Right renal cortex interstitium (tissue), 3 donors: ENCODE data around the gene SDHB. TPM values are rescaled to one million over a fixed set of nuclear protein-coding genes. Genes with fewer than 3 reads are reported as not detected.
A peak's percentile ranks its signal among the peaks of the same experiment; 100 is the strongest.

Experiments used
- DNase-seq, 3 donors: peaks; one replicate each; pipeline ENCODE4 v3.0.0-alpha.2; 2013; ENCODE audit warnings: low read depth in 3 of 3, low spot score in 2 of 3
- polyA plus RNA-seq, 3 donors: library from polyadenylated mRNA; unstranded; fragments of 120-200 nt; gene quantifications; one replicate each; pipeline ENCODE4 v1.2.1, GENCODE V29; 2013; ENCODE audit not compliant: insufficient read length in 3 of 3

The SDHB gene
- polyA plus RNA-seq, 3 donors: 173 to 191 (median 180) TPM

DNA sequence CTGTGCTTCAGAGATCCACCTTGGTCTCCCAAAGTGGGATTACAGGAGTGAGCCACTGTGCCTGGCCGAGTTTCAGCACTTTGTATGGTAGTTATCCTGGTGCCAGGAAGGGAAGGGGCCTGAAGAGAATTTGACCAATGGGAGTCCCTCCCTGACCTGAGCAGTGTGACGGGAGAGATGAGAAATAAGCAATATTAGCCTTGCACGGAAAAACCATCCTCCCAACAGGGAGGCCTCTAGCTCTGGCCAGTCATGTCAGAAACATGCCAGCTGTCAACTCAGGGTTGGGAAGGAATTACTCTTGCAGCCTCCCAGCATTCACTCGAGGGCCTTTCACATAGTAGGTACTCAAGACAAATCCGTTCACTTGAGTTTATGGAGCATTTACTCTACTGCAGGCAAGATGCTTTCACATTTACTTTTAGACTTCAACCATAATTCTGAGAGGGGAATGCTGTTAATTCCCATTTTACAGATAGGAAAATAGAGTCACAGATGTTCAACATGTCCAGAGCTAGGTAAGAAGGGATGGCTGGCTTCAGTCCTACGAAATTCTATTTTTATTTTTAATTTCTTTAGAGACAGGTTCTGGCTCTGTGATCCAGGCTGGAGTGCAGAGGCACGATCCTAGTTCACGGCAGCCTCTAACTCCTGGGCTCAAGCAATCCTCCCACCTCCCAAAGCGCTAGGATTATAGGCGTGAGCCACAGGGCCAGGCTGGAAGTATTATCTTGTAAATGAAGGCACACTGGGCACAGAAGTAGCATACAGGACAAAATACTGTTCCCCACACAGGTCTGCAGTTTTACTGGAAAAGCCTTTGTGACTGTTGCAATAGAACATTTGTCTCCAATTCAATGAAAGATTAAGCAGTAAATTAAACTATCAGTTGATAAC lies 38.9 kb downstream of the SDHB start:
- no peak for DNase-seq

DNA sequence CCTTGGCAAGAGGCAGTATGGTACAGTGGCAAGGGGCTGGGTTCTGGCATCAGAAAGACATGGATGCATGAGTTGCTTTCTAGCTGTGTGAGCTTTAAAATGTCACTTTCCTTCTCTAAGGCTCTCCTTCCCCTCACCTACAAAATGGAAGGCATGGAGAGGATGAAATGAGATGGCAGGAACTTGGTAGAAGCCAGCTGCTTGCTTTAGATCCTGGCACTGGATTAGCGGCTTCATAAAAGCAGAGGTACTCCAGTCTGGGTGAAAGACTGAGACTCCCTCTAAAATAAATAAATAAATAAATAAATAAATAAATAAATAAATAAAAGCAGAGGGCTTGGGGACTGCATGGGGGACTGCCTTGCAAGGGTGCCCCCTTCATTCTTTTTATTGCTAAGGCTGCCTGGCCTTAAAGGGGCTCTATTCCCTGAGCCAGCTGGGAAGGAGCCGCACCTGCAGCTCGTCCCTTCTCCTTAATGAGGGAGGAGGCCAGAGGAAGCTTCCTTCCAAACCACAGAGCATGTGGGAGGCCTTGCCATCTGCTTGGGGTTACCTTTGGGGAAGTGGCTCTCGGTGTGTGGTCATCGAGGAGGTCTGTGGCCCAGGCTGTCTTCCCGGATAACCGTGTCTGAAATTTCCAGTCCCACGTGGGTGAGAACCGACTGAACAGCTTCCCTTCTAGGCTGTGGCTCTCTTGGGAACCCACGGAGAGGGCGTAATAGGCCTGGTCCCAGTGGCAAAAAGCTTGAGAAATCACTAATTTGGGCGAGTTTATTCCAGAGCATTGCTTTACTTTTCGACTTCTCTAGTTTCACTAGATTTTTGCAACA lies 40.1 kb downstream of the SDHB start:
- DNase-seq: no peak

DNA sequence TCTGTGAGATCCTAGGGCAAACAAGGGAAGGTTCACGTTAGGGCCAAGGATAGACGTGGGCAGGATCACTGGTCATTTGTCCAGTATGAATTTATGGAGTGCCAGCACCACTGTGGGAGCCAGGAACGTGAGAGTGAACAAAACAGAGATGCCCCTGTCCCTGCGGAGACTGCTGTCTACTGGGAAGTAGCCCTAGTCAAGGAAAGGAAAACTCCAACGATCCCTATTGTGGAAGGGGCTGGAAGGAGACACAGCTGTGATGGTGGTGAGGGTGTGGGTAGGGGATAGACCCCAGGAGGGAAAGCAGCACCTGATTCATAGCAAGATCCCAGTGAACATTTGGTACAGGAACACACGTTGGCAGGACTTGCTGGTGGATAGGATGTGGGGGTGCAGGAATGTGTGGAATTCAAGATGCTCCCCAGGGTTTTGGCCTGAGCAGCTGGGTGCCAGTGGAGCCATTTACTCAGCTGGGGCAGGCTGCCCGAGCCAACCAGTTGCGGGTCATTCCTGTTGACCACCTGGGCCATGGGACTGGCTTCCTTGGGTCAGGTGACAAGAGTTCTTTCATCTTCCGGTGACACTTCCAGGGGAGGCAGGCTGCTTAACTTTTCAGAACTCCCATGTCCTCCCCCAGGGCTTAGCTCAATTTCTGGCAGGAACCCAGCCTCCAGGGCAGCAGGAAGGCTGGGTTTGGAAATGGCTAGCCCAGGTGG lies 40.9 kb downstream of the SDHB start:
- DNase-seq: no peak

GRCh38 chr1:17011439-17012307 lies 42.2 kb downstream of the SDHB start, which contains the start of gene ATP13A2:
Gene ATP13A2 (minus strand): TSS chr1:17011928. CDS start chr1:17011738, 190 bp downstream.
- peak; percentile 20 to 63 (median 48) for DNase-seq

DNA sequence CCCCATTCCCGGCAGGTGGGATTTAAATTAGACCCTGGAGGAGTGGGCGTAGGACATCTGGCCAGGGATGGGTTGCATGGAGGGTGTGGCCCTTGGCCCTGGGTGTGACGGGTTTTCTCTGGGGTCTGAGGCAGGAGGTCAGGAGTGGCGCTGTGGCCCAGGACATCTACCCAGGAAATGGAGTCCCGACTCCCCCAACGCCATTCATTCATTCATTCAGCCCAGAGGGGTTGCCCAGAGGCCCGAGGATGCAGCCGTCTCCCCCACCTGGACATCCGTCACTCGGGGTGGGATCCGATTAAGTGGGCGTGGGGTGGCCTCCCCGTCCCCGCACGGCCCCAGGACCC lies 42.8 kb downstream of the SDHB start:
- DNase-seq: no peak

DNA sequence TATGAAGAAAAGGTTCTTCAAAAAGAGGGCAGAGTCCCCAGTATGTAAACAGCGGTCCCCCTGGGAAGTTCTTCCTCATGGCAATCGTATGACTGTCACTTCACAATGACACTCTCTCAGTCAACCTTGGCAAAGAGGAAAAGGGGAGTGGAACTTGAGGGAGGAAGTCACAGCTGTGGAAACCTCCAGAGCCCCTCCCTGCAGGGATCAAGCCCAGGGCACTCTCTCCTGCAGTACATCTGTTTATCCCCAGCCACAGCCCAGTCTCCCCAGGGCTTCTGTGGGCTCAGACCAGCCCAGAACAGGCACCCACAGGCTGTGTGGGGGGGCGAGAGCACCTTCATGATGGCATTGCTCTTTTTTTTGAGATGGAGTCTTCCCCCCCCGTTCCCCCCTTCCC lies 44.1 kb downstream of the SDHB start:
- DNase-seq: no peak

- no peak for DNase-seq
Measured at GRCh38 chr1:17008208-17008855, 45.5 kb downstream of the SDHB start.

- DNase-seq: no peak
Measured at GRCh38 chr1:17007121-17007520, 46.7 kb downstream of the SDHB start.

GRCh38 chr1:17005365-17005740 lies 48.5 kb downstream of the SDHB start:
- DNase-seq: no peak

DNA sequence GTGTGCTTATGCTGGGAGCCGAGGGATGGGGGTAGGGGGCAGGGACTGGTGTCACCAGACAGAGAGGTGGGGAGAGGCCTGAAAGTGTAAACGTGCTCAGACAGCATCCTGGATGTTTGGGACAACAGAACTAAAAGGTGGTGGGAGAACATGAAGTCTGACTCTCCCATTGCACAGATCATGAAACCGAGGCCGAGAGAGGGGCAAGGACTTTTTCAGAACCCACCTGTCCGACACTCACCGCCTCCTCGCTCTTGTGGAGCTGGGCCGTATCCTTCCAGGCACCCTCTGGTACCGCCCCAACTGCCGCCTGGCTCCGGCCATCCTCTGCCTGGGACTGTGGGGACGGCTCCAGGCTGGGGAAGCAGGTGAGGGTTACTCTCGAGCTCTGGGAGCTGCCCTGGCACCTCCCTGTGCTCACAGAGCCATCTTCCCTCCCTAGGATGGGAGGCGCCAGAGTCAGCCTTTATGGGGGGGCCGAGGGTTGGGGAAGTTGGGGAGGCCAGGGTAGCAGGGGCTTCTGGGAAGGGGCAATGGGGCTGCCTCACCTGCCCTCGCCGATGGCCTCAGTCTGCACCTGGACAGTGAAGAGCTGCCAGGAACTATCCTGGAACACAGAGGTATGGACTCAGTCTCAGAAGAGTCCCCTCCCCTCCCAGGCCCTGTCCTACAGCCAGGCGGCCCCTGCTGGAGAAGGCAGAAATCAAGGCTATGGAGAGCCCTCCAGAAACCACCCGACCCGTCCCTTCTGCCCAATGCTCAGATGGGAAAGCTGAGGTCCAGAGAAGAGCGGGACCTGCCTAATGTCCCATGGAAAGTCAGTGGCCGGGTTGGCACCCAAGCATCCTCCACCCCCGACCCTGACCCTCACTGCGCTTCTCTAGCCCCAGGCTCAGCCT lies 49.1 kb downstream of the SDHB start:
- no peak for DNase-seq

- no peak for DNase-seq
Measured at GRCh38 chr1:17002524-17002902, 51.3 kb downstream of the SDHB start.

DNA sequence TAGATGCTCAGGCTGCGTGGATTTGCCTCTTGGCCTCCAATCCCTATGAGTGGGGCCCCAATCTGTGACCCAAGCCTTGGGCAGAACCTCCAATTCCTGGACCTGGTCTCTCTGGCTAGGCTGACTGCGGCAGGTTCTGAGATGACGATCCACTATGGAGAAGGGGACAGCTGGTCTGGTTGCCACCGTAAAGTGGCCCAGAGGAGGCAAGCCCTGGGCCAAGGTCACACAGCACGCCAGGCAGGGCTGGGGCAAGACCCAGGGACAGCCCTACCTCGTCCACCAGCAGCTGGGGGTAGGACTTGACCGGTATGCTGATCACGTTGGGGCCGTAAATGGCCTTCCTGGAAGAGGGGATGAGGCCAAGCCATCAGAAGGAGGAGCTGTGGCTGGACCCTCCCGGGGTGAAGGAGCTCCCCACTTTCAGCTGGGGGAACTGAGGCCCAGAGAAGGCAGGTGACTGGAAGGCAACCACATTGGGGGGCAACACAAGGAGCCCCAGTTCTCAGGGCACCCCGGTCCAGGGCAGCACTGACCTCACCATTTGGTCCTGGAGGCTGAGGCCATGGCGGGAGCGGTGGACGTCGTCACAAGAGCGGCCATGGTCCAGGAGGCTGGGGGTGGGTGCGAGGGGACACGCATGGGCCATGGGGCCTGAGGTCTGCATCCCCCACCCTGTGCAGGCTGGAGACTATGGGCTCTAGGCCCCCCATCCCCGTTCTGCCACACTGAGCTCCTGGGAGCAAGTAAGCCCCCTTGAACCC lies 51.9 kb downstream of the SDHB start:
- DNase-seq: no peak

GRCh38 chr1:16999863-17000262 lies 54.0 kb downstream of the SDHB start:
- DNase-seq: no peak

DNA sequence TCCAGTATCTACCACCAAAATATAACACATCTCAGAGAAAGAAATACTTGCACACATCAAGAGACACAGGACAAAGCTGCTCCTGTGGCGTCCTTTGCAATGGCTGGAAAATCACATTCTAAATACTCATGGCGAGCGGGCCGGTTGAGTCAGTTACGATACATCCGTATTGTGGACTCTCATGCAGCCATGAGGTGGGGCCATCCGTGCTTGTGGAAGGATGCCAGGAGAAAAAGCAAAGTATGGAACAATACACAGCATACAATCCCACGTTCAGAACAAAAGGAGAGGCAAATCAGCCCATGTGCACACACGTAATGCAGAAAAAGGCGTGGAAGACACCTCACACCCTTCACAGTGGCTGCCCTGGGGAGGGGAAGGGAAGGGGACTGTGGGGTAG lies 55.2 kb downstream of the SDHB start:
- no peak for DNase-seq

DNA sequence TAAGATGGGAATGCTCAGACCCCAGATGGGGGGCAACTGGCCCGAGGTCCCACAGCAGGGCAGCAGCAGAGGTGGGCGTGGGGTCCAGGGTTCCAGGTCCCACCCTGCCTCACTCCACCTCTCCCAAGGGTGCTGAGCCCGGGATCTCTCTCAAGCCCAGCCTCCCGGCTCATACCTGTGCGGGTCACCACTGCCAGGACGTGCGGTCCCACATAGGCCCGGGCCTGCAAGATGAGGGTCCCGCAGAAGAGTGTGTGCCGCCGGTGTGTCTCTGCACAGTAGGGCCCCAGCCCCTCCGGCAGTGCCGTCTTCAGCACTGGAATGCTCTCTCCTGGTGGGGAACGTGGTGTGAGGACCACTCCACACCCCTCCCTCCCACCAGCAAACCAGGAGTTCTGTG lies 57.0 kb downstream of the SDHB start:
- DNase-seq: no peak

DNA sequence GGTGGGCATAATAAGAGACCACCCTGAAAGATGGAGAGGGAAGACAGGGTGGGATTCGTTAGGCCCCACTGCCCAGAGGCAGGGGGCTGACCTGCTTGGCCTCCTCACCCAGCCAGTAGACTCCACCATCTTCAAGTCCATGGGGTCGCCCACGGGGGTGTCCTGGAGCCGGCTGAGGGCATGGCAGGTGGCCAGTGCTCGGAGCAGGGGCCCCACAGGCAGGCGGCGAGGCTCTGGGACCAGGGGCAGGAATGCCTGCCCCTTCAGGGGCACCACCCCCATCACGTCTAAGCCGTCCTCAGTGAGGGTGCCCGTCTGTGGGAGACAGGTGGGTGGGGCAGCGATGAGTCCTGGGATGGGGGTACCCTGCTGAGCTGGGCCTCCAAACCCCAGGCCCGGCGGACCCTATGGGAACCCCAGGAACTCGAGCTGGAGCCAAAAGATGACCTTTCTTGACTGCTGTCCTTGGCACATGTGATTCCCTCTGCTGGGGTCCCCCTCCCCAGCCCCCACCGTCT lies 60.3 kb downstream of the SDHB start:
- no peak for DNase-seq

DNA sequence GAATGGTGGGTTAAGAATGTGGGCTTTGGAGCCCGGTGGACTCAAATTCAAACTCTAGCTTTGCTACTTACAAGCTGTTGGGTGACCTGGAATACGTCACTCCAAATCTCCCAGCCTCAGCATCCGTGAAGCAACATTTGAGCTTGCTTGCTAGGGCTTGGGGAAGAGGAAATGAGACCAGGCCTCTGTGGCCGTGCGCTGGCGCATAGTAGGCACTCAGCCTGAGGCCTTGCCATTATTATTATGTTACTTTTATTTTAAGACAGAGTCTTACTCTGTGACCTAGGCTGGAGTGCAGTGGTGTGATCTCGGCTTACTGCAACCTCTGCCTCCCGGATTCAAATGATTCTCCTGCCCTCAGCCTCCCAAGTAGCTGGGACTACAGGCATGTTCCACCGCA lies 61.2 kb downstream of the SDHB start:
- DNase-seq: no peak

GRCh38 chr1:16992102-16992501 lies 61.7 kb downstream of the SDHB start:
- no peak for DNase-seq
